WTC11 (cell line): ENCODE data around the gene ZPR1. TPM values are rescaled to one million over a fixed set of nuclear protein-coding genes. Genes with fewer than 3 reads are reported as not detected.

Source experiments
- ATAC-seq: fragments of 200-7000 bp; cut with Tn5 transposase; 2 replicates; pipeline ENCODE4 v1.10.0; 2021; ENCODE audit warnings: mild to moderate bottlenecking, moderate library complexity
- CTCF ChIA-PET: fragments of 300-600 bp; sonication (Branson Sonifier 250); formaldehyde crosslinking; loops from one replicate; lab custom pipeline; 2021; ENCODE audit warnings: antibody characterized with exemption; lab: Charles Lee
- POLR2A ChIA-PET: fragments of 350-600 bp; sonication (Branson Sonifier 250); formaldehyde crosslinking; loops from one replicate; lab custom pipeline; 2021; ENCODE audit warnings: antibody characterized with exemption; lab: Charles Lee
- DNase-seq: peaks from one replicate; pipeline ENCODE4 v3.0.0; 2021; ENCODE audit warnings: low spot score
- H3K27ac Mint-ChIP-seq: 2 replicates; pipeline ENCODE4 v1.8.0; 2021; ENCODE audit warnings: mixed read lengths
- H3K27me3 Mint-ChIP-seq: 2 replicates; pipeline ENCODE4 v1.8.0; 2021; ENCODE audit warnings: low read depth, mild to moderate bottlenecking, moderate library complexity, mixed read lengths
- H3K36me3 Mint-ChIP-seq: 2 replicates; pipeline ENCODE4 v1.8.0; 2021; ENCODE audit warnings: mixed read lengths
- H3K4me1 Mint-ChIP-seq: 2 replicates; pipeline ENCODE4 v1.8.0; 2022; ENCODE audit warnings: mixed read lengths
- H3K4me3 Mint-ChIP-seq: 2 replicates; pipeline ENCODE4 v1.8.0; 2021; ENCODE audit warnings: mild to moderate bottlenecking, moderate library complexity, mixed read lengths
- H3K9me3 Mint-ChIP-seq: 2 replicates; pipeline ENCODE4 v1.8.0; 2021; ENCODE audit warnings: mixed read lengths
- ATF6 ChIP-seq: sonication (generic); formaldehyde crosslinking; IDR thresholded peaks from 2 replicates; pipeline ENCODE4 v1.8.1; 2023; ENCODE audit warnings: mild to moderate bottlenecking, missing genetic modification reagents
- CBFB ChIP-seq: sonication (generic); formaldehyde crosslinking; IDR thresholded peaks from 2 replicates; pipeline ENCODE4 v1.8.1; 2022; ENCODE audit warnings: mild to moderate bottlenecking, low read depth, missing genetic modification reagents
- CDX4 ChIP-seq: fragments of 250-450 bp; sonication (Bioruptor Pico); IDR thresholded peaks from 2 replicates; pipeline ENCODE4 v1.9.0; 2021; ENCODE audit warnings: moderate library complexity, mild to moderate bottlenecking, inconsistent platforms, borderline replicate concordance
- CREB1 ChIP-seq: sonication (generic); formaldehyde crosslinking; IDR thresholded peaks from 2 replicates; pipeline ENCODE4 v1.8.0; 2023; ENCODE audit warnings: mild to moderate bottlenecking, missing genetic modification reagents
- E2F1 ChIP-seq: sonication (generic); formaldehyde crosslinking; IDR thresholded peaks from 2 replicates; pipeline ENCODE4 v1.8.0; 2022; ENCODE audit warnings: mild to moderate bottlenecking, missing genetic modification reagents
- E2F4 ChIP-seq: sonication (generic); formaldehyde crosslinking; IDR thresholded peaks from 2 replicates; pipeline ENCODE4 v1.8.1; 2022; ENCODE audit warnings: low read depth, mild to moderate bottlenecking, moderate library complexity, missing genetic modification reagents, borderline replicate concordance
- ELF4 ChIP-seq: sonication (generic); formaldehyde crosslinking; IDR thresholded peaks from 2 replicates; pipeline ENCODE4 v1.8.1; 2022; ENCODE audit warnings: low read depth, mild to moderate bottlenecking, moderate library complexity, missing genetic modification reagents
- ETV6 ChIP-seq: sonication (generic); formaldehyde crosslinking; IDR thresholded peaks from 2 replicates; pipeline ENCODE4 v1.8.1; 2022; ENCODE audit warnings: mild to moderate bottlenecking, missing genetic modification reagents
- JAZF1 ChIP-seq: fragments of 250-450 bp; sonication (Bioruptor Pico); IDR thresholded peaks from 2 replicates; pipeline ENCODE4 v1.9.0; 2021; ENCODE audit warnings: moderate library complexity, mild to moderate bottlenecking, inconsistent platforms
- NFYB ChIP-seq: sonication (generic); formaldehyde crosslinking; conservative IDR thresholded peaks from 2 replicates; pipeline ENCODE4 v1.8.0; 2022; ENCODE audit warnings: low read depth, missing genetic modification reagents
- RORB ChIP-seq: fragments of 250-450 bp; sonication (Bioruptor Pico); IDR thresholded peaks from 2 replicates; pipeline ENCODE4 v1.9.0; 2021; ENCODE audit warnings: mild to moderate bottlenecking
- SMAD4 ChIP-seq: sonication (generic); formaldehyde crosslinking; IDR thresholded peaks from 2 replicates; pipeline ENCODE4 v1.8.0; 2022; ENCODE audit warnings: mild to moderate bottlenecking, missing genetic modification reagents
- SOX15 ChIP-seq: fragments of 250-450 bp; sonication (Bioruptor Pico); IDR thresholded peaks from 2 replicates; pipeline ENCODE4 v1.9.0; 2021; ENCODE audit warnings: mild to moderate bottlenecking
- STAT6 ChIP-seq: sonication (generic); formaldehyde crosslinking; conservative IDR thresholded peaks from 2 replicates; pipeline ENCODE4 v1.8.1; 2023; ENCODE audit warnings: mild to moderate bottlenecking, low read depth, missing genetic modification reagents, moderate library complexity
- TEAD1 ChIP-seq: sonication (generic); formaldehyde crosslinking; IDR thresholded peaks from 2 replicates; pipeline ENCODE4 v1.8.0; 2022; ENCODE audit warnings: mild to moderate bottlenecking, missing genetic modification reagents
- ZNF138 ChIP-seq: sonication (generic); formaldehyde crosslinking; conservative IDR thresholded peaks from 2 replicates; pipeline ENCODE4 v1.8.1; 2022; ENCODE audit warnings: mild to moderate bottlenecking, moderate library complexity, missing genetic modification reagents
- ZNF317 ChIP-seq: sonication (generic); formaldehyde crosslinking; IDR thresholded peaks from 2 replicates; pipeline ENCODE4 v1.8.1; 2023; ENCODE audit warnings: low read depth, mild to moderate bottlenecking, moderate library complexity, missing genetic modification reagents, borderline replicate concordance
- ZNF396 ChIP-seq: fragments of 250-450 bp; sonication (Bioruptor Pico); IDR thresholded peaks from 2 replicates; pipeline ENCODE4 v1.8.0; 2021; ENCODE audit warnings: mild to moderate bottlenecking, moderate library complexity, borderline replicate concordance
- ZNF532 ChIP-seq: fragments of 250-450 bp; sonication (Bioruptor Pico); IDR thresholded peaks from 2 replicates; pipeline ENCODE4 v1.9.0; 2021; ENCODE audit warnings: mild to moderate bottlenecking, borderline replicate concordance
- total RNA-seq: library from RNA; stranded (reverse); gene quantifications from 3 replicates; pipeline ENCODE4 v1.2.3, GENCODE V29; 2021

Gene ZPR1
- total RNA-seq, 1 experiment from 2014 or later: 59.6 TPM

- TF ChIP-seq CREB1 (CRISPR knock-in tag) (no peak), ELF4 (no peak), ATF6 (CRISPR knock-in tag) (no peak)
Measured at GRCh38 chr11:116808262-116809175, 20.7 kb upstream of the ZPR1 start (continued).

GRCh38 chr11:116807601-116808261 is 19.9 kb upstream of the ZPR1 start:
- H3K9me3 Mint-ChIP-seq: no peaks in the 10 kb centered on the region
- ATAC-seq (no peak), DNase-seq (no peak)
- no peaks in the 10 kb centered on the region for H3K36me3 Mint-ChIP-seq
- no peaks in the 10 kb centered on the region for H3K4me1 Mint-ChIP-seq
- no peak overlapping the region for H3K27ac Mint-ChIP-seq
- TF ChIP-seq ZNF317 (CRISPR knock-in tag) (no peak), TEAD1 (no peak), ZNF532 (CRISPR knock-in tag) (no peak), SOX15 (CRISPR knock-in tag) (no peak), E2F4 (CRISPR knock-in tag) (no peak), ZNF138 (CRISPR knock-in tag) (no peak), CBFB (CRISPR knock-in tag) (no peak), SMAD4 (CRISPR knock-in tag) (no peak), ZNF396 (CRISPR knock-in tag) (no peak), JAZF1 (no peak), CDX4 (CRISPR knock-in tag) (no peak), RORB (CRISPR knock-in tag) (no peak), E2F1 (CRISPR knock-in tag) (no peak), ETV6 (CRISPR knock-in tag) (no peak), STAT6 (CRISPR knock-in tag) (no peak), NFYB (CRISPR knock-in tag) (no peak)
- CTCF ChIA-PET: interaction anchor here (1.0 kb wide), 1 partner anchor 16 kb away, joined by 3 read pairs; the partner anchor contains the start of gene APOA5
- no peaks in the 10 kb centered on the region; the same call in 1 of the 2 replicates for H3K27me3 Mint-ChIP-seq
- POLR2A ChIA-PET: no interaction called here
- H3K4me3 Mint-ChIP-seq: no peak overlapping the region
